Uterus (tissue), 4 donors: ENCODE data around the gene GMPR2. TPM values are rescaled to one million over a fixed set of nuclear protein-coding genes. Genes with fewer than 3 reads are reported as not detected.

Source experiments
- DNase-seq, 2 donors: peaks; one replicate each; pipeline ENCODE4 v3.0.0-alpha.2; 2019 to 2020
- H3K27ac ChIP-seq, 2 donors: fragments of 200-600 bp; sonication (generic); 1 replicate in 1 of 2; 2 replicates in 1 of 2; pipeline ENCODE4 v1.5.1; 2016 to 2018
- H3K27me3 ChIP-seq, 2 donors: fragments of 200-600 bp; sonication (generic); one replicate each; pipeline ENCODE4 v1.5.1; 2018 to 2019; ENCODE audit warnings: control low read depth in 1 of 2
- H3K36me3 ChIP-seq, 2 donors: fragments of 200-600 bp; sonication (generic); one replicate each; pipeline ENCODE4 v1.5.1; 2019; ENCODE audit warnings: control low read depth in 1 of 2
- H3K4me1 ChIP-seq, 2 donors: fragments of 200-600 bp; sonication (generic); one replicate each; pipeline ENCODE4 v1.5.1; 2018 to 2019; ENCODE audit warnings: control low read depth in 1 of 2
- H3K4me3 ChIP-seq, 2 donors: fragments of 200-600 bp; sonication (generic); 1 replicate in 1 of 2; 2 replicates in 1 of 2; pipeline ENCODE4 v1.5.1; 2018 to 2019; ENCODE audit warnings: mild to moderate bottlenecking in 1 of 2
- H3K9me3 ChIP-seq, 2 donors: fragments of 200-600 bp; sonication (generic); one replicate each; pipeline ENCODE4 v1.5.1; 2019; ENCODE audit warnings: control low read depth in 1 of 2
- POLR2A ChIP-seq, 2 donors: fragments of 450-650 bp; IDR thresholded peaks; one replicate each; pipeline ENCODE4 v1.6.1; 2016; ENCODE audit warnings: antibody characterized with exemption in 2 of 2, mild to moderate bottlenecking in 1 of 2, moderate library complexity in 1 of 2
- intact Hi-C: fragments of 100-400 bp; cut with DNase I; formaldehyde crosslinking; loops from one replicate; pipeline ENCODE4 v1.15.1; 2023; ENCODE audit warnings: low total_unique reads
- total RNA-seq, 4 donors: library from RNA; depleted of rRNA in 3 of 4; stranded (reverse); fragments of >200 nt in 3 of 4; gene quantifications; one replicate each; pipeline versions ENCODE4 v1.1.0 to v1.2.4, GENCODE V29; 2014 to 2023
- TF ChIP-seq, protein P1 (sequence below), 4 experiments: fragments of 200-600 bp in 2 of 4; fragments of 450-650 bp in 2 of 4; sonication (generic) in 2 of 4; IDR thresholded peaks; one replicate each; pipeline ENCODE4 v1.5.1; 2016 to 2019; ENCODE audit warnings: antibody characterized with exemption in 4 of 4, mild to moderate bottlenecking in 2 of 4, moderate library complexity in 1 of 4
- donor health status: DM: yes; HTN: yes; CAD: no.

Gene GMPR2
- total RNA-seq, 4 donors from 2014 or later: 38.9 to 60.9 (median 48.8) TPM

DNA sequence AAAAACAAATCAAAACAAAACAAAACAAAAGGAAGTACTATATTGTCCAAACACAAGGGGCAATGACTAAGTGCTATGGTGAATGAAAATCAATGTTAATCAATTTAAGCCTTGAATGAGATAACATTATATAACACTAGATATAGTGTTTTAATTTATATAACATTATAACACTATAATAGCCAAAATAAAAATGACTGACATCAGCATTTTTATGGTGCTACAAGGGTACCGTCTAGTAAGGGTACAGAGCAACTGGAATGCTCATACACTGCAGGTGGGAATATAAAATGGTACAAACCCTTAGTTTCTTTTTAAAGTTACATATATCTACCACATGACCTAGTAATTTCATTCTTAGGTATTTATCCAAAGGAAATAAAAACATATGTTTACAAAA is 6.3 kb upstream of the GMPR2 start:
- TF ChIP-seq, protein P1, sequence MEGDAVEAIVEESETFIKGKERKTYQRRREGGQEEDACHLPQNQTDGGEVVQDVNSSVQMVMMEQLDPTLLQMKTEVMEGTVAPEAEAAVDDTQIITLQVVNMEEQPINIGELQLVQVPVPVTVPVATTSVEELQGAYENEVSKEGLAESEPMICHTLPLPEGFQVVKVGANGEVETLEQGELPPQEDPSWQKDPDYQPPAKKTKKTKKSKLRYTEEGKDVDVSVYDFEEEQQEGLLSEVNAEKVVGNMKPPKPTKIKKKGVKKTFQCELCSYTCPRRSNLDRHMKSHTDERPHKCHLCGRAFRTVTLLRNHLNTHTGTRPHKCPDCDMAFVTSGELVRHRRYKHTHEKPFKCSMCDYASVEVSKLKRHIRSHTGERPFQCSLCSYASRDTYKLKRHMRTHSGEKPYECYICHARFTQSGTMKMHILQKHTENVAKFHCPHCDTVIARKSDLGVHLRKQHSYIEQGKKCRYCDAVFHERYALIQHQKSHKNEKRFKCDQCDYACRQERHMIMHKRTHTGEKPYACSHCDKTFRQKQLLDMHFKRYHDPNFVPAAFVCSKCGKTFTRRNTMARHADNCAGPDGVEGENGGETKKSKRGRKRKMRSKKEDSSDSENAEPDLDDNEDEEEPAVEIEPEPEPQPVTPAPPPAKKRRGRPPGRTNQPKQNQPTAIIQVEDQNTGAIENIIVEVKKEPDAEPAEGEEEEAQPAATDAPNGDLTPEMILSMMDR (IDR thresholded peaks at IDR 0.05): no peak
- no peak for TF ChIP-seq POLR2A (IDR thresholded peaks at IDR 0.05)
- Histone ChIP-seq H3K27ac (no peak overlapping the region), H3K27me3 (no peaks in the 10 kb centered on the region), H3K4me3 (no peak overlapping the region), H3K9me3 (no peaks in the 10 kb centered on the region), H3K4me1 (peaks cover 0 to 2% of the 10 kb centered on the region in 2 donors), H3K36me3 (no peaks in the 10 kb centered on the region)
- intact Hi-C loops: no loop called here
- no peak for DNase-seq

DNA sequence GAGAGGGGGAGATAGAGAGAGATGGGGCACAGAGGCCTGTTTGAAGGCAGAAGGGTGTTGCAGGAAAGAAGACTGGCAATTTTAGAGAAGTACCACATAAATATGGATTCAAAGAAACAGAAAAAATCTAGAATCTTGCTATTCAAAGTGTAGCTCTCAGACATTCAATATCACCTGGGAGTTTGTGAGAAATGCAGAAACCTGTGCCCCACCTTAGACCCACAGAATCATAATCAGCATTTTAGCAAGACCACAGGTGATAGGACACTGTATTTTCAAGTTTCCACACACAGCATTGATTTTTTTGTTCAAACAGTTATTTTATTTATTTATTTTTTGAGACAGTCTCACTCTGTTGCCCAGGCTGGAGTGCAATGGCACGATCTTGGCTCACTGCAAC is 3.8 kb upstream of the GMPR2 start:
- Histone ChIP-seq H3K4me1 (peaks cover 0 to 10% of the 10 kb centered on the region in 2 donors), H3K27me3 (no peaks in the 10 kb centered on the region), H3K4me3 (no peak overlapping the region), H3K9me3 (no peaks in the 10 kb centered on the region), H3K27ac (no peak overlapping the region), H3K36me3 (no peaks in the 10 kb centered on the region)
- no peak for DNase-seq
- TF ChIP-seq, protein P1 (IDR thresholded peaks at IDR 0.05): no peak
- no peak for TF ChIP-seq POLR2A (IDR thresholded peaks at IDR 0.05)
- intact Hi-C loops: no loop called here

DNA sequence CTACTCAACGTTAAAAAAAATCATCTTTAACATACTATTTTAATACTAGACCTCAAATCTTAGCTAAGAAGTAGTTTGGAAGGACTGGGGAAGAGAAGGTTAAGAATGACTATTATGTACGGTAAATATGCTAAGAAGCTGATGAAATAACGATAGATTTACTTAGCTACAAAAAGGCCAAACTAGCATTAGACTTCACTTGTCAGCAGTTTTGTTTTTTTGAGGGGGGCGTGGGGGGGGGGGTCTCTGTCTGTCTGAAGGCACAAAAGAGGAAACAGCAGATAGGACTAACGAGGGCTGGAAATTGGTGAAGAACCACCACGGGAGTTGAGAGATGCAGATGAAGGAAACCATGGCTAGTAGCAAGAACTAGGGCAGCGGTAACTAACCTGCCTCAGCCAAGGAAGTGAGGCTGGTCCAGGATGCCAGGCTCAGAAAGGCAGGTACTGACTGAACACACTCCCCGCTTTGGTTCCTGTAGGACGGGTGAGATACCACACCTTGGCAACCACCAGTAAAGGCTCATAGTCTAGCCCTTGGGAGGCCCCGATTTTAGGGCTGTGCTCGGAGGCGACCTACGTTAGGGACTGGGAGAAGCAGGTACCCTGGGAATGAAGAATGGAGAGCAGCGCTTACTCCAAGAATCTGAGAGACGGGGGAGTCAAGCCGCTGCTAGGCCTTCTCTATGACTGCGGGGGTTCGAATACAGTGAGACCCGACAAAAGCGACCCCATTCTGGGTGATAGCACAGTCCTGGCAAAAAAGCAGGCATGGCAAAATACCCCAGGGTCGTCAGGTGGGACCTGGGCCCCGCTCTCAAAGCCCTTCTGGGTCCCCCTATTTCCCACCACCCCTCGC is 1.2 kb upstream of the GMPR2 start:
- Histone ChIP-seq H3K9me3 (no peaks in the 10 kb centered on the region), H3K4me1 (peaks cover 0 to 10% of the 10 kb centered on the region in 2 donors), H3K27me3 (no peaks in the 10 kb centered on the region), H3K36me3 (no peaks in the 10 kb centered on the region), H3K27ac (peak overlapping the region; percentile 83 to 84), H3K4me3 (peak overlapping the region; percentile 66 to 97)
- no peak for DNase-seq
- no peak for TF ChIP-seq POLR2A (IDR thresholded peaks at IDR 0.05)
- TF ChIP-seq, protein P1 (IDR thresholded peaks at IDR 0.05): no peak
- intact Hi-C loops: loop anchor here (10.0 kb wide), 1 partner anchor 203 kb away; no protein-coding TSS in a partner anchor

DNA sequence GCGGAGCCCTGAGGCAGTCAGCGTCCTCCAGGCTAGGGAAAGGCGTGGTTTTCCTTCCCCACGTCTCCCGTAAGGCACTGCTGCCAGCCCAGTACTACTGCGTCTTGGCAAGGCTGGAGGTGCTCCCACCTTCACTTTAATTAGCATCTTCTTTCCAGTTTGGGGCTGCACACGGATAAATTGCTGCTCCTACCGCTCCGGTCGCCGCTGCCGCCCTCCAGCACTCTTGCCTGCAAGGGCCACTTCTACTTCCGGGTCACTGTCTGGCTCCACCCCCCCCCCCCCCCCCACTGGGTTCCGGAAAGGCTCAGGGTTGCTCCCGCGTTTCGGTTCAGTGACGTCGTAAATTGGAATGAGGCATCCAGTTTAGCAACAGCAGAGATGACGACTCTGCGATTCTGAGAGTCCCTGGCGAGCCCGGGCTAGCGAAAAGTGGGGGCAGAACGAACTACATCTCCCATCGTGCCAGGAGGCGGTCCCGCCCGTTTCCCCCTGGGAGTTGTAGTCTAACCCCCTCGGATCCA is 546 bp upstream of the GMPR2 start, which contains the start of gene NEDD8:
TSS of gene NEDD8 (minus strand) at position 247 of the 524 bp plus-strand sequence. CDS start at position 147, 100 bp downstream.
- intact Hi-C loops: loop anchor here (10.0 kb wide), 1 partner anchor 203 kb away; no protein-coding TSS in a partner anchor
- DNase-seq: peak; percentile 95 to 96

More for the DNA sequence above, 546 bp upstream of the GMPR2 start, which contains the start of gene NEDD8:
- Histone ChIP-seq H3K36me3 (no peaks in the 10 kb centered on the region), H3K4me3 (peak within 1 kb of the TSS; percentile 66 to 97), H3K4me1 (peaks cover 0 to 10% of the 10 kb centered on the region in 2 donors), H3K9me3 (no peaks in the 10 kb centered on the region), H3K27me3 (no peaks in the 10 kb centered on the region), H3K27ac (peak within 1 kb of the TSS; percentile 83 to 84)
- peak in 1 of 2 donors; percentile 41 for TF ChIP-seq POLR2A (IDR thresholded peaks at IDR 0.05)
- TF ChIP-seq, protein P1 (IDR thresholded peaks at IDR 0.05): no peak
